GM19240 (cell line): ENCODE results near the gene KCNK17.

ENCODE experiments used
- DNase-seq: peaks from one replicate; pipeline ENCODE4 v3.0.0; 2011; ENCODE audit warnings: low spot score; ENCODE audit not compliant: insufficient read length

KCNK17 gene

DNA sequence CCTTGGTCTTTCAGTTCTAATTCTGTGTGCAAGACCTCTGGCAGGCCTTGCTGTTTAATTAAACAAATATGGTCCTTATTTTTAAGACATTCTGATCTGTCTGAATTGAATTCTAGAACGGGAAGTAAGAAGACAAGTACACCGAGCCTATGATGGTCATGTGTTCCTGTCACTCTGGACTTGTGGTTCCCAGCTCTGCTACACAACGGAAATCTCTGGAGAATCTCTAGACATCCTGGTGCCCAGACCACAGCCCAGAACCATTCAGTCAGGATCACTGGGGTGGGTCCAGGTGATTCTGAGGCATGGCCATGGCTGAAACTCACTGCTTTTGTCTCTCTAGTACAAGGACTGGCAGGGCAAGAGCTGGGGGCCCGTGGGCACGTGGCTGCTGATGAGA, 24.2 kb upstream of the KCNK17 start:
- DNase-seq, result no peak

- no peak for DNase-seq
Observed at GRCh38 chr6:39335780-39336545, 21.7 kb upstream of the KCNK17 start.

DNA sequence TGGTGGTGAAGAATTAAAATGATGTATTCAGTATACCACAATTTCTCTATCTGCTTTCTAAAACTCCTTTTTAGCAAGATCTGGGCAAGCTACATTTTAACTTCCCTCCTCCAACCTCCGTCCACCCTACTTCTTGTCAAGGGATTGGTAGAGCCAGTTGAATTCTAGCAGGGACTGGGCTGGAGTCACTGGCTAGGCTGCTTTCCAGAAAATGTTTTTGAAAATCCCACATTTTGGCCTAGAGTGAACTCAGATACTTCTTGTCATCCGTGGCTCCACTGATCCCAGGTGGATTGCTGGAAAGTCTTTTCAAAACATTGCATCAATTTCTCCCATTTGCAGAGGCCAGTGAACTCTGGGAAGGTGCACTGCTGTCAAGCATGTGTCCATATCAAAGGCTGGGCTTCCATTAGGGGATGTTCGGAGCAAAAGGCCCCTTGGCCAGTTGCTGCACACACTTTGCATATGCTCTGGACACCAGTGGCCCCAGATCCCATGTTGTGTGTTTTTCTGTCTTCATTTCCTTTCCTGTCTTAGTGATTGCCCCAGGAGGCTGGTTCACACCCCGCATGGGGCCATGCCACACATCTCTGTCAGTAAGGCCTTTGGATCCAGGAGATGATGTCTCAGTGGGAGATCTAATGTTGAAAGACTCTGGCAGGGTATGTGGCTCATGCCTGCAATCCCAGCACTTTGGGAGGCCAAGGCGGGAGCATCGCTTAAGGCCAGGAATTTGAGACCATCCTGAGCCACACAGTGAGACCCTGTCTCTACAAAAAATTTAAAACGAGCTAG, 19.6 kb upstream of the KCNK17 start:
- no peak for DNase-seq

- DNase-seq, result no peak
Observed at GRCh38 chr6:39330476-39330875, 16.3 kb upstream of the KCNK17 start.

GRCh38 chr6:39330057-39330456, 15.8 kb upstream of the KCNK17 start:
- DNase-seq, result peak; percentile 43

- no peak for DNase-seq
Observed at GRCh38 chr6:39328066-39328465, 13.8 kb upstream of the KCNK17 start.

- no peak for DNase-seq
Observed at GRCh38 chr6:39327507-39327906, 13.3 kb upstream of the KCNK17 start.

DNA sequence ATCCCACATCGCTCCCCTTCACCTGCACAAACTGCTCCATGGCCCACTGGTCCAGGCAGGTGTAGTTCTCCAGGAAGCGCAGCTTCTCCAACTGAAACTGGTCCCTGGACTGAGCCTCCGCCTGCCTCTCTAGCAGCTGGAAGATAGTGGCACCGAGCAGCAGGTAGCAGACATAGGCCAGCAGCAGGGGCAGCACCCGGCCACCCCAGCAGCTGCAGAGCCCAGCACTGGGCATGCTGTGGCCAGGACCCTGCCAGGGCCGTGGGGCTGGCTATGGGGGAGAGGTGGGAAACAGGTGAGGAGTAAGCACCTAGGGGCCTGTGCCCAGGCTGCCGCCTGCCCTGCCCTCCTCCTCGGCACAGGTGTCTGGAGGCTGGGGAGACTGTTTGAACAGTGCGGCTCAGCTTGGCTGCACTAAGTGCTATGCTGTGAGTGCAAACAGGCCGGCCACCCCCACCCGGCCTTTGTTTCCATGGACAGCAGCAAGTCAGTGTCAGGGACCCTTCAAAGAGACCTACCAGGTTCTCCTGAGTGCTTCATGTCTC, 8.2 kb upstream of the KCNK17 start, which contains the start of gene KCNK16:
Gene KCNK16, minus strand, starts transcription at position 397 of the 545 bp plus-strand sequence. Its CDS starts 162 bp downstream, at position 235.
- DNase-seq, result no peak

GRCh38 chr6:39321761-39322160, 7.5 kb upstream of the KCNK17 start:
- no peak for DNase-seq

DNA sequence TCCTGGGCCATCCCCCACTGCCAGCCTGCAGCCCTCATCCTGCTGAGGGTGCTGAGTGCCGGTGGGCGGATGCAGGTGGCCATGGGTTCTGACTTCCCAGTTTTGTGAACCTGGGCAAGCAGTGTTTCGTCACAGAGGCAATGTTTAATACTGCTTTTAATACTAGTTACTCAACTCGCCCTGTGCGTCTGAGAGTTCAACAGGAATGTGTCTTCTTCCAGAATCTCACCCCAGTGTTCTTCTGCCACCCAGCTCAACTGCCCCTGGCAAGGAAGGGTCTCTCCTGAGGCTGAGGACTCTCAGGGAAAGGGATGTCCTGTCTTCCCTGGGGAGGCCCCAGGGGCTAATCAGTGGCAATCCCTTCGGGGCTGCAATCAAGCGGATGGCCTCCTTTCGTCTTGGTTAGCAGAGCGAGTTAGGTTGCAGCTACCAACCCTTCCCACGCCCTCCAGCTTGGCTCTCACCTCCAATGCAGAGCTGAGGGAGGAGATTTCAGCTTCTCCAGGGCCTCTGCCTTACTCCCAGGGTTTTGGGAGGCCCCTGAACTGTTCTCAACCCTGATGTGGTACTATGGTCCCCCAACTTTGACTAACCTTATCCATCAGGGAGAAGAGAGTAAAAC, 6.3 kb upstream of the KCNK17 start:
- no peak for DNase-seq

- no peak for DNase-seq
Observed at GRCh38 chr6:39319621-39320362, 5.6 kb upstream of the KCNK17 start.

GRCh38 chr6:39317256-39317655, 3.0 kb upstream of the KCNK17 start:
- no peak for DNase-seq

DNA sequence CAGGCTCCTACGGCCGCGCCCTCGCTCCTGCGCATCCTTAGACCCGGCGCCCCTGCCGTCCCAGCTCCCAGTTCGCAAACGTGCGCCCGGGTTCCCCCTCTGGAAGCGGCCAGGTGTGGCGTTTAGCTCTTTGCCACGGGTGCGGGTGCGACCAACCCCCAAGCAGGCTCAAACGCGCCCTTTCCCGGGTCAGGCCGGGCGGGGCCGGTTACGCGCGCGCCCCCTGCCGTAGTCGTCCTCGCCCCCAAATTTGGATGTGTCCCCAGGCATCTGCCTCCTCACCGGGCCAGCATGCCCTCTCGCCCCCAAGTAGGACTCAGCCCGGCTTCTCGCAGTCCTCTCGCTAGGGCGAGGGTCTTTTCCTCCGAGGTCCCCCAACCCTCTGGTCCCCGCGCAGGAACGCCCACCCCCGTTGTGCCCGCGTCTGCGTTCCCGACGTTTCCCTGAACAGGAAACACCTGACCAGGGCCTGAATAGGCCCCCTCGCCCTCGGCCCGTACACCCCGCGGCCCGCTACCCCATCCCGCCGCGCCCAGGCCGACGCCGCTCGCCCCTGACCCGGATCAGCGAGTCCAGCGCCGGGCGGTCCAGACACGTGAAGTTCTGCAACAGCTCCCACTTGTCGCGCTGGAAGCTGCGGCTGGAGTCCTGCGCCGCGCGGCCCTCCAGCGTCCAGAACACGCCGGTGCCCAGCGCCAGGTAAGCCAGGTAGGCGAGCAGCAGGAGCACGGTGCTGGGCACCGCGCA, 520 bp downstream of the KCNK17 start:
- no peak for DNase-seq

- no peak for DNase-seq
Observed at GRCh38 chr6:39312912-39313525, 1.2 kb downstream of the KCNK17 start.

- DNase-seq, result no peak
Observed at GRCh38 chr6:39310542-39310941, 3.7 kb downstream of the KCNK17 start.

GRCh38 chr6:39309942-39310531, 4.2 kb downstream of the KCNK17 start:
- DNase-seq, result peak; percentile 72

DNA sequence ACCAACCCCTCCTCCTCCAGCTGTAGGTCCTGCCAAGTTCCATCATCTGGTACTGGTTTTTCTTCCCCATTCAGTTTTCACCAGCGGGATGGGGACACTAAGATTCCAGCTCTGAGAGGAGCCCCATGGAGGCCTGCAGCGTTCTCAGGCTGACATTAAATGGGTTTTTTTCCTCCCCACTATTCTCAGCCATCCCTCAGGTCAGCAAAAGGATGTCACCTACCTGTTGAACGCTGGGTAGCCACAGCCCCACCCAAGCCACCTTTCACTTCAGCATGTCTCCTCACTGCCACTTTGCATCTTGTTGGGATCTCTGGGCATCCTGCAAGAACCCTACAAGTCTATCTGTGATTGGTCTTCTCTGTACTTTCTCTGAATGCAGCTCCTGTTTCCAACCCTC, 6.8 kb downstream of the KCNK17 start:
- DNase-seq, result no peak

DNA sequence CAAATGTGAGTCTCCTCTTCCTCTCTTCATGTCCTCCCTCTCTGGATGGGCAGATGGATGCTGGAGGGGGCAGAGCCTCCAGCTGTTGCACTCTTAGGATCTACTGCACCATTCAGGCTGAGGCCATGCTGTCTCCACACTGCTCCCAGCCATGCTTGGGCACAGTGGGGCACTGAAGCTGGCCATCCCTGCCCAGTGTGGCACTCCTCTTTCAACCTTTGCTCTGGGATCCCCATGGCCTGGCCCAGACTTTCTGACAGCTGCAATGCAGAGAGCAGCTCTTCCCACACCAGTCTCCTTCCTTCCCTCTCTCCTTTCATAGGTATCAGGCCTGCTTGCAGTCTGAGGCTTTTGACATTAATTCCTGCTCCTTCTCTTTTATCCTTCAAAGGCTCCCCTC, 9.3 kb downstream of the KCNK17 start:
- no peak for DNase-seq

GRCh38 chr6:39303425-39304153, 10.6 kb downstream of the KCNK17 start:
- DNase-seq, result no peak
